ENCODE results near the gene LRRN4.
A peak's percentile ranks its signal among the peaks of the same experiment; 100 is the strongest.

LRRN4 gene

GRCh38 chr20:6053776-6054688 is at the start of gene LRRN4:
LRRN4 (minus strand) TSS chr20:6054060; CDS start chr20:6052799, 1,261 bp downstream.
- Histone ChIP-seq H3K9me3 (ENCODE audit: insufficient read depth, low read depth, low read length) (no peaks in the 10 kb centered on the region), H3K27ac (ENCODE audit: low read length) (no peak within 1 kb of the TSS), H3K9ac (ENCODE audit: low read depth, low read length) (no peak within 1 kb of the TSS), H3K36me3 (ENCODE audit: insufficient read depth, low read depth, low read length) (no peaks in the 10 kb centered on the region), H3K4me1 (ENCODE audit: insufficient read depth, low read length) (0 out of 2 replicates have a peak, but pooled peaks cover 7% of the 10 kb centered on the region), H3K27me3 (ENCODE audit: insufficient read depth, low read length) (peaks cover 58% of the 10 kb centered on the region), H3K4me3 (ENCODE audit: low read length) (peak within 1 kb of the TSS; percentile 66)

GRCh38 chr20:6103301-6103700 is 49.4 kb upstream of the LRRN4 start:
- Histone ChIP-seq H3K27me3 (ENCODE audit: insufficient read depth, low read length) (no peaks in the 10 kb centered on the region), H3K9ac (ENCODE audit: low read depth, low read length) (no peak overlapping the region), H3K4me3 (ENCODE audit: low read length) (no peak overlapping the region), H3K36me3 (ENCODE audit: insufficient read depth, low read depth, low read length) (peaks cover 16% of the 10 kb centered on the region), H3K4me1 (ENCODE audit: insufficient read depth, low read length) (peaks cover 6% of the 10 kb centered on the region; the same call in 1 of the 2 replicates), H3K9me3 (ENCODE audit: insufficient read depth, low read depth, low read length) (no peaks in the 10 kb centered on the region), H3K27ac (ENCODE audit: low read length) (no peak overlapping the region)

- Histone ChIP-seq H3K36me3 (ENCODE audit: insufficient read depth, low read depth, low read length) (peaks cover 18% of the 10 kb centered on the region), H3K4me3 (ENCODE audit: low read length) (no peak overlapping the region), H3K9me3 (ENCODE audit: insufficient read depth, low read depth, low read length) (no peaks in the 10 kb centered on the region), H3K27ac (ENCODE audit: low read length) (no peak overlapping the region), H3K27me3 (ENCODE audit: insufficient read depth, low read length) (no peaks in the 10 kb centered on the region), H3K9ac (ENCODE audit: low read depth, low read length) (no peak overlapping the region), H3K4me1 (ENCODE audit: insufficient read depth, low read length) (peaks cover 3% of the 10 kb centered on the region; the same call in 1 of the 2 replicates)
Measured at GRCh38 chr20:6101346-6101745, 47.5 kb upstream of the LRRN4 start.

GRCh38 chr20:6100246-6100645 is 46.4 kb upstream of the LRRN4 start:
- peaks cover 19% of the 10 kb centered on the region for H3K36me3 ChIP-seq (ENCODE audit: insufficient read depth, low read depth, low read length)
- no peak overlapping the region for H3K4me3 ChIP-seq (ENCODE audit: low read length)
- H3K4me1 ChIP-seq (ENCODE audit: insufficient read depth, low read length), result peaks cover 3% of the 10 kb centered on the region; the same call in 1 of the 2 replicates
- no peak overlapping the region for H3K27ac ChIP-seq (ENCODE audit: low read length)
- no peak overlapping the region for H3K9ac ChIP-seq (ENCODE audit: low read depth, low read length)
- no peaks in the 10 kb centered on the region for H3K9me3 ChIP-seq (ENCODE audit: insufficient read depth, low read depth, low read length)
- H3K27me3 ChIP-seq (ENCODE audit: insufficient read depth, low read length), result no peaks in the 10 kb centered on the region

GRCh38 chr20:6099819-6100218 is 46.0 kb upstream of the LRRN4 start:
- Histone ChIP-seq H3K9me3 (ENCODE audit: insufficient read depth, low read depth, low read length) (no peaks in the 10 kb centered on the region), H3K4me1 (ENCODE audit: insufficient read depth, low read length) (no peaks in the 10 kb centered on the region), H3K4me3 (ENCODE audit: low read length) (no peak overlapping the region), H3K27ac (ENCODE audit: low read length) (no peak overlapping the region), H3K9ac (ENCODE audit: low read depth, low read length) (no peak overlapping the region), H3K27me3 (ENCODE audit: insufficient read depth, low read length) (no peaks in the 10 kb centered on the region), H3K36me3 (ENCODE audit: insufficient read depth, low read depth, low read length) (peaks cover 14% of the 10 kb centered on the region)

GRCh38 chr20:6095409-6095808 is 41.5 kb upstream of the LRRN4 start:
- Histone ChIP-seq H3K4me3 (ENCODE audit: low read length) (no peak overlapping the region), H3K27ac (ENCODE audit: low read length) (no peak overlapping the region), H3K9ac (ENCODE audit: low read depth, low read length) (no peak overlapping the region), H3K36me3 (ENCODE audit: insufficient read depth, low read depth, low read length) (peaks cover 16% of the 10 kb centered on the region), H3K27me3 (ENCODE audit: insufficient read depth, low read length) (no peaks in the 10 kb centered on the region), H3K4me1 (ENCODE audit: insufficient read depth, low read length) (no peaks in the 10 kb centered on the region), H3K9me3 (ENCODE audit: insufficient read depth, low read depth, low read length) (no peaks in the 10 kb centered on the region)

- H3K36me3 ChIP-seq (ENCODE audit: insufficient read depth, low read depth, low read length), result peaks cover 16% of the 10 kb centered on the region
- no peak overlapping the region for H3K4me3 ChIP-seq (ENCODE audit: low read length)
- H3K9me3 ChIP-seq (ENCODE audit: insufficient read depth, low read depth, low read length), result no peaks in the 10 kb centered on the region
- no peak overlapping the region for H3K27ac ChIP-seq (ENCODE audit: low read length)
- H3K27me3 ChIP-seq (ENCODE audit: insufficient read depth, low read length), result no peaks in the 10 kb centered on the region
- H3K9ac ChIP-seq (ENCODE audit: low read depth, low read length), result no peak overlapping the region
- no peaks in the 10 kb centered on the region for H3K4me1 ChIP-seq (ENCODE audit: insufficient read depth, low read length)
Measured at GRCh38 chr20:6094565-6094964, 40.7 kb upstream of the LRRN4 start.

GRCh38 chr20:6094063-6094462 is 40.2 kb upstream of the LRRN4 start:
- H3K9me3 ChIP-seq (ENCODE audit: insufficient read depth, low read depth, low read length), result no peaks in the 10 kb centered on the region
- H3K9ac ChIP-seq (ENCODE audit: low read depth, low read length), result no peak overlapping the region
- no peaks in the 10 kb centered on the region for H3K4me1 ChIP-seq (ENCODE audit: insufficient read depth, low read length)
- no peak overlapping the region for H3K27ac ChIP-seq (ENCODE audit: low read length)
- no peak overlapping the region for H3K4me3 ChIP-seq (ENCODE audit: low read length)
- peaks cover 16% of the 10 kb centered on the region for H3K36me3 ChIP-seq (ENCODE audit: insufficient read depth, low read depth, low read length)
- H3K27me3 ChIP-seq (ENCODE audit: insufficient read depth, low read length), result no peaks in the 10 kb centered on the region

GRCh38 chr20:6091661-6092060 is 37.8 kb upstream of the LRRN4 start:
- no peaks in the 10 kb centered on the region for H3K9me3 ChIP-seq (ENCODE audit: insufficient read depth, low read depth, low read length)
- peaks cover 19% of the 10 kb centered on the region for H3K36me3 ChIP-seq (ENCODE audit: insufficient read depth, low read depth, low read length)
- H3K27ac ChIP-seq (ENCODE audit: low read length), result no peak overlapping the region
- H3K9ac ChIP-seq (ENCODE audit: low read depth, low read length), result no peak overlapping the region
- H3K4me1 ChIP-seq (ENCODE audit: insufficient read depth, low read length), result no peaks in the 10 kb centered on the region
- no peaks in the 10 kb centered on the region for H3K27me3 ChIP-seq (ENCODE audit: insufficient read depth, low read length)
- no peak overlapping the region for H3K4me3 ChIP-seq (ENCODE audit: low read length)

- H3K27me3 ChIP-seq (ENCODE audit: insufficient read depth, low read length), result no peaks in the 10 kb centered on the region
- no peaks in the 10 kb centered on the region for H3K9me3 ChIP-seq (ENCODE audit: insufficient read depth, low read depth, low read length)
- H3K27ac ChIP-seq (ENCODE audit: low read length), result no peak overlapping the region
- H3K9ac ChIP-seq (ENCODE audit: low read depth, low read length), result no peak overlapping the region
- no peaks in the 10 kb centered on the region for H3K4me1 ChIP-seq (ENCODE audit: insufficient read depth, low read length)
- H3K36me3 ChIP-seq (ENCODE audit: insufficient read depth, low read depth, low read length), result peaks cover 33% of the 10 kb centered on the region
- no peak overlapping the region for H3K4me3 ChIP-seq (ENCODE audit: low read length)
Measured at GRCh38 chr20:6086868-6087267, 33.0 kb upstream of the LRRN4 start.

GRCh38 chr20:6083926-6084325 is 30.1 kb upstream of the LRRN4 start:
- peaks cover 37% of the 10 kb centered on the region for H3K36me3 ChIP-seq (ENCODE audit: insufficient read depth, low read depth, low read length)
- H3K27ac ChIP-seq (ENCODE audit: low read length), result no peak overlapping the region
- H3K9me3 ChIP-seq (ENCODE audit: insufficient read depth, low read depth, low read length), result no peaks in the 10 kb centered on the region
- H3K4me3 ChIP-seq (ENCODE audit: low read length), result no peak overlapping the region
- H3K27me3 ChIP-seq (ENCODE audit: insufficient read depth, low read length), result no peaks in the 10 kb centered on the region
- no peaks in the 10 kb centered on the region for H3K4me1 ChIP-seq (ENCODE audit: insufficient read depth, low read length)
- no peak overlapping the region for H3K9ac ChIP-seq (ENCODE audit: low read depth, low read length)

GRCh38 chr20:6081236-6081635 is 27.4 kb upstream of the LRRN4 start:
- Histone ChIP-seq H3K36me3 (ENCODE audit: insufficient read depth, low read depth, low read length) (peaks cover 40% of the 10 kb centered on the region), H3K9ac (ENCODE audit: low read depth, low read length) (no peak overlapping the region), H3K9me3 (ENCODE audit: insufficient read depth, low read depth, low read length) (no peaks in the 10 kb centered on the region), H3K4me1 (ENCODE audit: insufficient read depth, low read length) (no peaks in the 10 kb centered on the region), H3K27ac (ENCODE audit: low read length) (no peak overlapping the region), H3K27me3 (ENCODE audit: insufficient read depth, low read length) (no peaks in the 10 kb centered on the region), H3K4me3 (ENCODE audit: low read length) (no peak overlapping the region)
